ENCODE results near the gene ANKRD28. TPM values are rescaled to one million over a fixed set of nuclear protein-coding genes. Genes with fewer than 3 reads are reported as not detected.

Gene ANKRD28
- total and polyA plus RNA-seq, 2 of the 4 experiments (the other 2 are of a cell fraction): 52.6 to 211 TPM

DNA sequence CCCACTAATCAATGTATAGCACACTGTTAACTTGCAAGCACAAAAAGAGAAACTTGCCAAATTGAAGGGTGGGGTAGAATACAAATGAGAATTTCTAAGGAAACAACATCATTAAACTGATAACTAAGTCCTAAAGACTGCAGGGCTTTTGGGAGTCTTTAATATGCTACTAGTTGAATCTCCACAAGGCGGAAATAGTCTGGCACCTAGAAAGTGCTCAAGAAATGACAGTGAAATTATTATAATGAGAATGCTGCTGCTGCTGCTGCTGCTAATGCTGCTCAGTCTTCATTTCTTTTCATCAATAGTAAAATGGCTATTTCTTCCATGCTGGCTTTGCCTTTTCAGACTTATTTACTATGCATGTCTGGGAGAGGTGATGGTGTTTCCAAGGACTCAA, 104.4 kb downstream of the ANKRD28 start:
- Histone ChIP-seq H3K79me1 (ENCODE audit: low read depth in 1 of 2, low read length in 2 of 2) (peaks cover 14 to 22% of the 10 kb centered on the region in 2 experiments), H2AK9ac (replicated peaks; ENCODE audit: low read depth, low read length, poor library complexity) (no peak overlapping the region)
- in situ Hi-C loops (cut with MboI; ENCODE audit: low sequenced_read_pairs): loop anchor here (25.0 kb wide), 1 partner anchor 456 kb away; no protein-coding TSS in a partner anchor

More for the DNA sequence above, 104.4 kb downstream of the ANKRD28 start:
- no peak overlapping the region for H4K8ac ChIP-seq (ENCODE audit: low read depth in 2 of 2, low read length in 2 of 2)
- H2AFZ ChIP-seq (replicated peaks; ENCODE audit: low read length, poor library complexity): no peak overlapping the region
- peaks cover 27% of the 10 kb centered on the region for H3K36me3 ChIP-seq (ENCODE audit: control insufficient read depth, insufficient read depth, low read length)
- BruUV-seq (replicated peaks): no TSS peak
- CTCF ChIA-PET: no interaction called here
- no peak overlapping the region for H3K4me3 ChIP-seq (ENCODE audit: insufficient read depth, low read depth, low read length)
- H3K9ac ChIP-seq (ENCODE audit: low read depth, low read length): no peak overlapping the region
- no peak overlapping the region for H2BK120ac ChIP-seq (ENCODE audit: low read depth, low read length)
- no peak overlapping the region for H3K18ac ChIP-seq (ENCODE audit: low read depth, low read length)
- H3K14ac ChIP-seq (replicated peaks; ENCODE audit: low read depth, low read length): no peak overlapping the region
- H4K5ac ChIP-seq (ENCODE audit: low read depth, low read length): no peak overlapping the region
- no peaks in the 10 kb centered on the region for H3K9me3 ChIP-seq (ENCODE audit: control insufficient read depth, insufficient read depth, low read length)
- no peak overlapping the region for H2AK5ac ChIP-seq (ENCODE audit: low read depth, low read length)
- no peak overlapping the region for H2BK15ac ChIP-seq (ENCODE audit: low read depth, low read length)
- no peaks in the 10 kb centered on the region for H3K9me1 ChIP-seq (ENCODE audit: insufficient read depth, low read length)
- DNase-seq: peak; percentile 19
- intact Hi-C loops (cut with micrococcal nuclease): loop anchor here (2.0 to 10.0 kb wide), 2 partner anchors 119 to 439 kb away; no protein-coding TSS in a partner anchor
- POLR2A ChIA-PET (ENCODE audit: unreplicated experiment): no interaction called here
- no CpG with 5 or more reads among the region's 1 CpG for WGBS, 2 experiments (ENCODE audit: extremely low coverage in 2 of 2, insufficient read length in 1 of 2)
- no peak overlapping the region for H3K23ac ChIP-seq (ENCODE audit: low read depth, low read length)
- no peak overlapping the region for H3K56ac ChIP-seq (ENCODE audit: extremely low read depth, insufficient read depth, low read length)
- H3K4me2 ChIP-seq (ENCODE audit: low read depth, low read length): no peak overlapping the region
- H3K4me1 ChIP-seq (ENCODE audit: control insufficient read depth, insufficient read depth, low read length): no peaks in the 10 kb centered on the region
- H4K91ac ChIP-seq (ENCODE audit: insufficient read depth, low read depth, low read length): no peak overlapping the region
- dilution Hi-C loops (cut with HindIII; ENCODE audit: low sequenced_read_pairs, unreplicated experiment): no loop called here
- no peak overlapping the region for H2BK20ac ChIP-seq (ENCODE audit: low read depth, low read length)
- peak; percentile 29; the same call in 1 of the 2 replicates for ATAC-seq (ENCODE audit: low read depth)
- no peak overlapping the region for H3K27ac ChIP-seq (ENCODE audit: insufficient read depth, low read length)
- no peak overlapping the region for H2BK5ac ChIP-seq (ENCODE audit: low read depth, low read length, poor library complexity, severe bottlenecking)
- H3K27me3 ChIP-seq (ENCODE audit: control insufficient read depth, insufficient read depth, low read length): no peaks in the 10 kb centered on the region
- no peak overlapping the region for H3K4ac ChIP-seq (ENCODE audit: low read depth, low read length)
- no peaks in the 10 kb centered on the region for H4K20me1 ChIP-seq (ENCODE audit: insufficient read depth, low read length)
- no peak for TF ChIP-seq POLR2A (IDR thresholded peaks at IDR 0.05; ENCODE audit: low read depth, low read length)
- peak; percentile 29; the same call in 1 of the 2 replicates for TF ChIP-seq CTCF (conservative IDR thresholded peaks at IDR 0.05; ENCODE audit: low read depth, low read length)
- TF ChIP-seq BHLHE40 (IDR thresholded peaks at IDR 0.05; ENCODE audit: low read depth, low read length): no peak
- no peak for TF ChIP-seq MAFK (IDR thresholded peaks at IDR 0.05; ENCODE audit: low read depth, low read length)
- peak; percentile 27; the same call in 1 of the 2 replicates for TF ChIP-seq RAD21 (IDR thresholded peaks at IDR 0.05; ENCODE audit: low read length)
- TF ChIP-seq USF2 (IDR thresholded peaks at IDR 0.05; ENCODE audit: low read depth, low read length): no peak
- TF ChIP-seq, protein P1, sequence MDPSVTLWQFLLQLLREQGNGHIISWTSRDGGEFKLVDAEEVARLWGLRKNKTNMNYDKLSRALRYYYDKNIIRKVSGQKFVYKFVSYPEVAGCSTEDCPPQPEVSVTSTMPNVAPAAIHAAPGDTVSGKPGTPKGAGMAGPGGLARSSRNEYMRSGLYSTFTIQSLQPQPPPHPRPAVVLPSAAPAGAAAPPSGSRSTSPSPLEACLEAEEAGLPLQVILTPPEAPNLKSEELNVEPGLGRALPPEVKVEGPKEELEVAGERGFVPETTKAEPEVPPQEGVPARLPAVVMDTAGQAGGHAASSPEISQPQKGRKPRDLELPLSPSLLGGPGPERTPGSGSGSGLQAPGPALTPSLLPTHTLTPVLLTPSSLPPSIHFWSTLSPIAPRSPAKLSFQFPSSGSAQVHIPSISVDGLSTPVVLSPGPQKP (IDR thresholded peaks at IDR 0.05; ENCODE audit: borderline replicate concordance, low read depth, low read length): no peak

Measured in IMR-90 (cell line).